ENCODE measurements around the gene NSD2. TPM values are rescaled to one million over a fixed set of nuclear protein-coding genes. Genes with fewer than 3 reads are reported as not detected.
A peak's percentile ranks its signal among the peaks of the same experiment; 100 is the strongest.

Gene NSD2
- total and polyA plus RNA-seq, 3 experiments from 2014 or later = 9.0 to 152 (median 150) TPM

DNA sequence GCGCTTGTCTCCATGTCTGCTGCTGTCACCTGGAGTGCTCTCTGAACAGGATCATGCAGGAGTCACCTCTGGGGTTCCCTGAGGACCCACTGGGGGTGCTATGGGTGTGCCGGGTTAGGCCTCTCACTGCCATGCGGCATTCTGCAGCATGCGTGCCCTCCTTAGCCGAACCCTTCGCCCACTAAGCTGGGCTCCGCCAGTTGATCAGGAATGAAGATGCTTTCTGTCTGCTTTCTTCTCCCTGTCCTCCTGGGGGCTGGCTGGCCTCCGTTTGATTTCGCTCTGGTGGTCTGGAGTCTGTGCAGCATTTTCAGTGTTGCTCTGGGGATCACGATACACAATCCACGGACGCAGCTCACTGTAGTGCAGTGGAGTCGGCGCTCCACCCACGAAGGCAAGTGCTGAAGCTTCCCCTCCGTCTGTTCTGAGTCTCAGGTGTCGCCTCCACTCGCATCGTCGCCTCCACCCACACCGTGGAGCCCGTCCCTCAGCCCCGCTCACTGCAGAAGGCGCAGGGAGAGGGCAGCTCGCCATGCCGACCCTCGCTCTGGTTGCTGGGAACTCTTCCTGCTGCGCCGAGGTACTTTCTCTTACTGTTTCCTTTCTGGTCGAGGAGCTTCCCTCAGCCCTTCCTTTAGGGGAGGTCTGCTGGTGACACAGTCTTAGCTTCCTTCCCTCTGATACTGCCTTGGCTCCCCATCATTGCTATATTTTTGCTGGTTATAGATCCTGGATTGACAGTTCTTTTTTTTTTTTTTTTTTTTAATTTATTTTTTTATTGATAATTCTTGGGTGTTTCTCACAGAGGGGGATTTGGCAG is 44.5 kb upstream of the NSD2 start:
- Histone ChIP-seq H3K27me3 (ENCODE audit: insufficient read depth, low read length, poor library complexity, severe bottlenecking) (no peaks in the 10 kb centered on the region), H3K36me3 (ENCODE audit: insufficient read depth, low read length) (no peaks in the 10 kb centered on the region), H3K9me3 (ENCODE audit: low read length) (no peaks in the 10 kb centered on the region), H3K4me3 (ENCODE audit: low read length) (no peak overlapping the region), H3K4me1 (ENCODE audit: insufficient read depth, low read length) (no peaks in the 10 kb centered on the region), H3K27ac (ENCODE audit: low read depth, low read length) (no peak overlapping the region)
- no peaks in the 10 kb centered on the region for H3K27me3 Mint-ChIP-seq
- H3K4me1 Mint-ChIP-seq = peaks cover 0 to 7% (median 4%) of the 10 kb centered on the region in 3 donors
- CTCF ChIA-PET = no interaction called here
- no peak overlapping the region for H3K4me3 Mint-ChIP-seq
- no peak for DNase-seq
- POLR2A ChIA-PET = interaction anchor here (0.5 kb wide), 1 partner anchor 56 kb away, joined by 6 read pairs; no protein-coding TSS in a partner anchor
- peak overlapping the region in 1 of 8 donors; percentile 51 for H3K27ac Mint-ChIP-seq
- peaks cover 3 to 74% (median 16%) of the 10 kb centered on the region in 3 donors for H3K36me3 Mint-ChIP-seq
- no peaks in the 10 kb centered on the region for H3K9me3 Mint-ChIP-seq

DNA sequence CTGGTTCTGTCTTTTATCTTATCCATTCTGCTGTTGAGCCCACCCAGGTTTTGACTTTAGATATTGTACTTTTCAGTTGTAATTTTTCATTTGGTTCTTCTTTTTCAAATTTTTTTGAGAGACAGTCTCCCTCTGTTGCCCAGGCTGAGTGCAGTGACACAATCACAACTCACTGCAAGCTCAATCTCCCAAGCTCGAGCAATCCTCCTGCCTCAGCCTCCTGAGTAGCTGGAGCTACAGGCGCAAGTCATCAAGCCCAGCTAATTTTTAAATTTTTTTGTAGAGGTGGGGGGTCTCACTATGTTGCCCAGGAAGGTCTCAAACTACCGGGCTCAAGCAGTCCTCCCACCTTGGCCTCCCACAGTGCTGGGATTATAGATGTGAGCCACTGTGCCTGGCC is 41.0 kb upstream of the NSD2 start:
- H3K27ac Mint-ChIP-seq = peak overlapping the region in 1 of 8 donors; percentile 50
- CTCF ChIA-PET = interaction anchor here (1.1 kb wide), 1 partner anchor 201 kb away, joined by 3 read pairs; no protein-coding TSS in a partner anchor

DNA sequence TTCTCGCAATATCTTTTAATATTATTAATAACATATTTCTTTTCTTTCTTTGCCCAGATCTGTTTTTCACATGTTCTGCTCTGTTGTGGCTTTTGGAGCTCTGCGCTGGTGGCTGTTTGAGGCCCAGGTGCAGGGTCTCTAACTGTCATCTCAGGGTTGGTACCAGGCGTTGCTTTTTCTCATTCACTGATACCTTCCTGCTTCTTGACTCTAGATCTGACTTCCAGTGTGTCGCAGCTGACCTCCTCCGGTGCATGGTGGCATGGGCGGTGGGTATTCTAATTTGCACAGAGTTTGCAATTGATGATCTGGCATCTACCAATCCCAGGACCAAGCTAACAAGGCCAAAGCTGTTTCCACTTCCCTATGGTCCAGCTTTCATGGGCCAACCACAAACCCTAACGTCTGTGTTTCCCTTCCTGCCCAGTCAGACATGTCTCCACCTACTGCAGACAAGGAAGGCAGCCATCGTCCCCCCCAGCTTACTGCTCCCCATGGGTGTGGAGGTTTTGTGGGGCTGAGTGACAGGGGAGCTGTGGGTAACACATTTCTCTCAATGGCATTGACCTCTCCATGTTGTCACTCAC is 40.5 kb upstream of the NSD2 start:
- Mint-ChIP-seq H3K27me3 (no peaks in the 10 kb centered on the region), H3K36me3 (peaks cover 3 to 71% (median 17%) of the 10 kb centered on the region in 3 donors), H3K4me1 (peaks cover 0 to 7% (median 4%) of the 10 kb centered on the region in 3 donors), H3K9me3 (no peaks in the 10 kb centered on the region), H3K4me3 (no peak overlapping the region), H3K27ac (peak overlapping the region in 2 of 8 donors; percentile 5 to 50)
- ChIA-PET POLR2A (no interaction called here), CTCF (interaction anchor here (1.1 to 1.5 kb wide), 2 partner anchors 25 to 201 kb away, joined by 3 read pairs; no protein-coding TSS in a partner anchor)
- Histone ChIP-seq H3K4me1 (ENCODE audit: insufficient read depth, low read length) (no peaks in the 10 kb centered on the region), H3K36me3 (ENCODE audit: insufficient read depth, low read length) (peaks cover 8% of the 10 kb centered on the region), H3K9me3 (ENCODE audit: low read length) (no peaks in the 10 kb centered on the region), H3K27ac (ENCODE audit: low read depth, low read length) (no peak overlapping the region), H3K4me3 (ENCODE audit: low read length) (no peak overlapping the region), H3K27me3 (ENCODE audit: insufficient read depth, low read length, poor library complexity, severe bottlenecking) (no peaks in the 10 kb centered on the region)
- DNase-seq = no peak

More for the DNA sequence above, 41.0 kb upstream of the NSD2 start:
- Mint-ChIP-seq H3K36me3 (peaks cover 3 to 70% (median 17%) of the 10 kb centered on the region in 3 donors), H3K4me1 (peaks cover 0 to 7% (median 4%) of the 10 kb centered on the region in 3 donors), H3K4me3 (no peak overlapping the region), H3K9me3 (no peaks in the 10 kb centered on the region), H3K27me3 (no peaks in the 10 kb centered on the region)
- Histone ChIP-seq H3K27me3 (ENCODE audit: insufficient read depth, low read length, poor library complexity, severe bottlenecking) (no peaks in the 10 kb centered on the region), H3K4me1 (ENCODE audit: insufficient read depth, low read length) (no peaks in the 10 kb centered on the region), H3K4me3 (ENCODE audit: low read length) (no peak overlapping the region), H3K36me3 (ENCODE audit: insufficient read depth, low read length) (peaks cover 3% of the 10 kb centered on the region), H3K27ac (ENCODE audit: low read depth, low read length) (no peak overlapping the region), H3K9me3 (ENCODE audit: low read length) (no peaks in the 10 kb centered on the region)
- no peak for DNase-seq
- POLR2A ChIA-PET = no interaction called here

DNA sequence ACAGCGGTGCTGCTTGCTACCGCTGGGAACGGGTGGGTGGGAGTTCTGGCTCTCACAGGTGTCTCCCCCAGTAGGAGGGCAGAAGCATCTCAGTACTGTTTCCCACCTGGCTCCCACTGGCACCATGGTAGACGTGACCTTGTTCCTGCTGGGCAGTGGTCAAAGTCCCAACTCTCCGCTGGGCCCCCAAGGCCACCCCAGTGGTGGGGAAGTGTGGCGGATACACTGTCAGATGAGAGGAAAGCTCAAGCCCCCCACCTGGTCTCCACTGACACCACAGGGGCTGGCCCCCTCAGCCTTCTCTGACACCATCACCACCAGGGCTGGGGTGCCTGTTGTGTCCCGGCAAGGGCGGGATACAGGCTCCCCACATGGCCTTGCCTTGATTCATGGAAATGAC is 39.9 kb upstream of the NSD2 start:
- H3K4me3 Mint-ChIP-seq = no peak overlapping the region
- peak overlapping the region in 1 of 8 donors; percentile 85 for H3K27ac Mint-ChIP-seq
- H3K27me3 Mint-ChIP-seq = no peaks in the 10 kb centered on the region
- no peak for DNase-seq
- Histone ChIP-seq H3K4me1 (ENCODE audit: insufficient read depth, low read length) (no peaks in the 10 kb centered on the region), H3K4me3 (ENCODE audit: low read length) (no peak overlapping the region), H3K27me3 (ENCODE audit: insufficient read depth, low read length, poor library complexity, severe bottlenecking) (no peaks in the 10 kb centered on the region), H3K36me3 (ENCODE audit: insufficient read depth, low read length) (peaks cover 12% of the 10 kb centered on the region), H3K27ac (ENCODE audit: low read depth, low read length) (no peak overlapping the region), H3K9me3 (ENCODE audit: low read length) (no peaks in the 10 kb centered on the region)
- CTCF ChIA-PET = interaction anchor here (1.5 kb wide), 1 partner anchor 24 kb away, joined by 3 read pairs; no protein-coding TSS in a partner anchor
- POLR2A ChIA-PET = no interaction called here
- no peaks in the 10 kb centered on the region for H3K9me3 Mint-ChIP-seq
- peaks cover 6 to 69% (median 17%) of the 10 kb centered on the region in 3 donors for H3K36me3 Mint-ChIP-seq
- H3K4me1 Mint-ChIP-seq = peaks cover 0 to 7% (median 6%) of the 10 kb centered on the region in 3 donors

DNA sequence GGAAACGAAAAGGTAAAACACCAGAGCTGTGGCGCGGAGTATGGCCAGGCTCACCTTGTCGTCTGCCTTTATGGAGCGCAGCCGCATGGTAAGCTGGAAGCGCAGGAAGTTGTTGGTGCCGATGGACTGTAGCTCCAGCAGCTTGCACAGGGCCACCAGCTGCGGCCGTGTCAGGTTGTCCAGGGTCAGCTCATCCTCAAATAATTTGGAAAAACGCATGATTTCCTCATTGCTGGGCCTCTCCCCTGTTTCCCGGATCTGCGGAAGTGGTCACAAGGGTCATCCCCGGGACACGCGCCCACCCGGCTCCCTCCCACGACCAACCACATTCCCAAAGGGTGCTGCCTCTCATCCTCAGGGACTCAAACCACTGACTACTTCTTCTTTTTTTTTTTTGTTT is 38.5 kb upstream of the NSD2 start:
- ChIA-PET POLR2A (no interaction called here), CTCF (interaction anchor here (1.0 kb wide), 1 partner anchor 10 kb away, joined by 3 read pairs; no protein-coding TSS in a partner anchor)
- H3K27me3 Mint-ChIP-seq = no peaks in the 10 kb centered on the region
- H3K27ac ChIP-seq (ENCODE audit: low read depth, low read length) = no peak overlapping the region
- no peaks in the 10 kb centered on the region for H3K9me3 Mint-ChIP-seq
- H3K4me1 ChIP-seq (ENCODE audit: insufficient read depth, low read length) = no peaks in the 10 kb centered on the region
- no peak for DNase-seq
- peaks cover 0 to 7% (median 7%) of the 10 kb centered on the region in 3 donors for H3K4me1 Mint-ChIP-seq
- peaks cover 19% of the 10 kb centered on the region for H3K36me3 ChIP-seq (ENCODE audit: insufficient read depth, low read length)
- no peaks in the 10 kb centered on the region for H3K9me3 ChIP-seq (ENCODE audit: low read length)
- peaks cover 6 to 72% (median 12%) of the 10 kb centered on the region in 3 donors for H3K36me3 Mint-ChIP-seq
- no peak overlapping the region for H3K27ac Mint-ChIP-seq
- H3K4me3 ChIP-seq (ENCODE audit: low read length) = no peak overlapping the region
- no peak overlapping the region for H3K4me3 Mint-ChIP-seq
- H3K27me3 ChIP-seq (ENCODE audit: insufficient read depth, low read length, poor library complexity, severe bottlenecking) = no peaks in the 10 kb centered on the region

DNA sequence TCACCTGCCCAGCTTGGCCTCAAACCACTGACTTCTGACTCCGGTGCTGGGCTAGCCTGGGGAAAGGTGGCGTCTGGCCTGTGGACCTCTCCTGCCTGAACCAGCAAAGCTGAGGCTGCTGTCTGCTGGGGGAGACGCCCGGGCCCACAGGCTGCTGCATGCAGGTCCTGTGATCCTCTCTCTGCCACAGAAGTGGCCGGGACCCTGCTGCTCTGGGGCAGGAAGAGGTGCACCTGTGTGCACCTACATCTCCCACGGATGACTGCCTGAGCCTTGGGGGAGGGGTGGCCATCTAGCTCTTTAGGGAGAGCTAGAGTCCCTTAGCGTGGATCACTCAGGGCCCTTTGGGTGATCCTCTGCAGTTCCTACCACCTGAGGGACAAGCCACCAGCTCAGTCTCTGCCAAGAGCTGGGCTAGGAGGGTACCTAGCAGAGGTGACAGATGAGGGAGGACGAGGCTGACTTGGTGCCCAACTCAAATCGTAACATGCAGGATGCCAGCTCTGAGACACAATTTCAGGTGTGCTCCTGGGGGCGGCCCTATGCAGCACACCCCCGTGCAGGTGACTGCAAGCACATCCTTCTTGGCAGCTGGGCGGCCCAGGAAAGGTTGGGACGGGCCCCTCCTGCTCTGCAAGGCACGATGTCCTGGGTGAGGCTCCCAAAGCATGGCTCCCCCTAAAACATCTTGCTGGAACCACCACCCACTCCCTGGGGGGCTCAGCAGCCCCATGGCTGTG is 37.7 kb upstream of the NSD2 start:
- peaks cover 6 to 76% (median 12%) of the 10 kb centered on the region in 3 donors for H3K36me3 Mint-ChIP-seq
- H3K4me1 Mint-ChIP-seq = peaks cover 0 to 7% (median 7%) of the 10 kb centered on the region in 3 donors
- ChIA-PET CTCF (interaction anchor here (1.0 kb wide), 1 partner anchor 66 kb away, joined by 3 read pairs; no protein-coding TSS in a partner anchor), POLR2A (no interaction called here)
- no peak overlapping the region for H3K4me3 Mint-ChIP-seq
- Histone ChIP-seq H3K4me1 (ENCODE audit: insufficient read depth, low read length) (no peaks in the 10 kb centered on the region), H3K4me3 (ENCODE audit: low read length) (no peak overlapping the region), H3K9me3 (ENCODE audit: low read length) (no peaks in the 10 kb centered on the region), H3K36me3 (ENCODE audit: insufficient read depth, low read length) (peaks cover 19% of the 10 kb centered on the region), H3K27me3 (ENCODE audit: insufficient read depth, low read length, poor library complexity, severe bottlenecking) (no peaks in the 10 kb centered on the region), H3K27ac (ENCODE audit: low read depth, low read length) (no peak overlapping the region)
- H3K27ac Mint-ChIP-seq = no peak overlapping the region
- no peaks in the 10 kb centered on the region for H3K9me3 Mint-ChIP-seq
- H3K27me3 Mint-ChIP-seq = no peaks in the 10 kb centered on the region
- DNase-seq = no peak

DNA sequence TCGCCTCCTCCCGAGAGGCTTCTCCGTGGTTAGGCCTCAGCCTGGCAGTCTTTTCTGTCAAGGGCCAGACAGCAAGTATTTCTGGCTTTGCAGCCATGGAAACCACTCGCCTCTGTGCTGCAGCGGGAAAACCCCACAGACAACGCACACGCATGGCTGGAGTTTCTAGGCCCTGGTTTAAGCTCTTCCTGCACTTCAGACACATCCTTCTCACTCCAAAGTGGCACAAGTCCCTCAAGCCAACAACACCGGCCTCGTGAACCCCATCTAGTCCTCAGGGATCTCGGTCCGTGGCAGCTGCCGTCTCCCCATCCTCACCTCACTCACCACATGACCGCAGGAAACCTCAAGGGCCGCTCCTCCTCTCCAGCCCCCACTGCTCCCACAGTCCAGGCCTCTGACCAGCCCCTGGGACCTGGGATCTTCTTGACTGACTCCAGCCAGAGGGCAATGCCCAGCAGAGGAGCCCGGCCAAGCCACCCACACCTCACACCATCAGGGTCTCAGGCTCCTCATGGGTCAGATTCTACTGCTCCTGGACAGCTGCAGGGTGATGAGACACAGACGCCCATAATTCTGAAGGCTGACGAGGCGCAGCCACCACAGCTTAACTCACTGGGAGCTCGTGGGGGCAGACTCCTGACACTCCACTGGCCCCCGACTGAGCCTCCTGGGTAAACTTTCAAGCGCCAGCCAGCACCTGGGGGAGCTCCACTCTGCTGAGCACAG is 37.0 kb upstream of the NSD2 start:
- H3K27me3 Mint-ChIP-seq = no peaks in the 10 kb centered on the region
- Histone ChIP-seq H3K4me1 (ENCODE audit: insufficient read depth, low read length) (no peaks in the 10 kb centered on the region), H3K4me3 (ENCODE audit: low read length) (no peak overlapping the region), H3K27me3 (ENCODE audit: insufficient read depth, low read length, poor library complexity, severe bottlenecking) (no peaks in the 10 kb centered on the region), H3K9me3 (ENCODE audit: low read length) (no peaks in the 10 kb centered on the region), H3K27ac (ENCODE audit: low read depth, low read length) (no peak overlapping the region), H3K36me3 (ENCODE audit: insufficient read depth, low read length) (peaks cover 22% of the 10 kb centered on the region)
- peaks cover 0 to 9% (median 7%) of the 10 kb centered on the region in 3 donors for H3K4me1 Mint-ChIP-seq
- peaks cover 6 to 82% (median 14%) of the 10 kb centered on the region in 3 donors for H3K36me3 Mint-ChIP-seq
- DNase-seq = no peak
- peak overlapping the region in 2 of 8 donors; percentile 48 to 66 for H3K27ac Mint-ChIP-seq
- ChIA-PET CTCF (interaction anchor here (1.0 to 1.1 kb wide), 2 partner anchors 23 to 65 kb away, joined by 3 read pairs; no protein-coding TSS in a partner anchor), POLR2A (no interaction called here)
- H3K9me3 Mint-ChIP-seq = no peaks in the 10 kb centered on the region
- no peak overlapping the region for H3K4me3 Mint-ChIP-seq

Measured in CD8-positive, alpha-beta memory T cell (primary cell).